Hindlimb muscle (tissue), 1 donor: ENCODE data around the gene NR6A1. TPM values are rescaled to one million over a fixed set of nuclear protein-coding genes. Genes with fewer than 3 reads are reported as not detected.

Experiments
- DNase-seq: peaks from one replicate; pipeline ENCODE4 v3.0.0-alpha.2; 2013
- polyA plus RNA-seq: library from polyadenylated mRNA; unstranded; fragments of 120-200 nt; gene quantifications from one replicate; pipeline ENCODE4 v1.2.1, GENCODE V29; 2013; ENCODE audit not compliant: insufficient read length

The NR6A1 gene
- polyA plus RNA-seq, 1 donor = 0.68 TPM

DNA sequence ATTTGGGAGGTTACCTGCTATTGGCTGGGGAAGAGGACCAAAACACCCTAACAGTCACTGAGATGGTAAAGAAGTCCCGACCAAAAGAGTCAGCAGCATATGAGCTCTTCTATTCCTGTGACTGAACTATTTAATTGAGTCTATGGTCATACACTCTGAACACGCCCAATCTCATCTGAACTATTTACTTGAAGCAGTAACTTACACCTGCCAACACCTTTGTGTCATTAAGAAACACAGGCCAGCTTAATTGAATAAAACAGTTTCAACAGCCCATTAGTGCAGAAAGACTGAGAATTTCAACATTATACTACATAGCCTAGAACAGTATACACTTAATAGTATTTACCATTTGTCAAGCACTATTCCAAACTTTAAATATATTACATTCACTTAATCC is 47.8 kb downstream of the NR6A1 start:
- DNase-seq = no peak

DNA sequence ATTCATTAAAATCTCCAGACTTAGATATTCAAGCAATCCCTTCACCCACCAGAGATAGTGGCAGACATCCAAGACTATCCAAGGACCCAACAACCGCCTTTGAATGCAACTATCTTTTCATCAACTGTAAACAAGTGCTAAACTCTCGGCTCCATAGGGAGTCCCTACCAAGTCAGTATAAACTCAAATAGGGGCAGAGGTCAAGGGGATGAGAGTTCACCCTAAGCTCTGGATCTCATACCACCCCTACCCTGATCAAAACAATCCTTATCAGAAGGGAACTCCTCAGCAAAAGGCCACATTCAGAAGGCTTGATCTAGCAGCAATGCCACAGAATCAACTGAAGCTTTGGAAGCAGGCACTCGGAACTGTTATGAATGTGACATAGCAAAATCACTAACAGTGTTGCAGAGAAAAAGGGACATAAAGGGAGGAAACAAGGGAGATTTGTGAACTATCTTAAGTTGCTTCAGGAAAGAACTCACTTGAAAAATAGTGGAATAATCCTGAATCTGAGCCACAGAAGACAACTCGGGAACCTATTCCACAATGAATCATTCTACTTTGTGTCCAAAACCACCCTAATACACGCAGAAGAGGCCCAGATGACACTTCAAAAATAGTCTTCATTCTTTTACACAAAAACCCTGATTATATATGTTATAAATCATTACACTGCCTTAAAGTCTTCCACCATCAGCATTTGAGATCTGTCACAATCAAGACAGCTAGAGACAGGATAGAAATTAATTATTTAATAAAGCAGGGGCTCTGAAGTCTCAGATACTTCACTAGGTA is 49.8 kb downstream of the NR6A1 start:
- no peak for DNase-seq

DNA sequence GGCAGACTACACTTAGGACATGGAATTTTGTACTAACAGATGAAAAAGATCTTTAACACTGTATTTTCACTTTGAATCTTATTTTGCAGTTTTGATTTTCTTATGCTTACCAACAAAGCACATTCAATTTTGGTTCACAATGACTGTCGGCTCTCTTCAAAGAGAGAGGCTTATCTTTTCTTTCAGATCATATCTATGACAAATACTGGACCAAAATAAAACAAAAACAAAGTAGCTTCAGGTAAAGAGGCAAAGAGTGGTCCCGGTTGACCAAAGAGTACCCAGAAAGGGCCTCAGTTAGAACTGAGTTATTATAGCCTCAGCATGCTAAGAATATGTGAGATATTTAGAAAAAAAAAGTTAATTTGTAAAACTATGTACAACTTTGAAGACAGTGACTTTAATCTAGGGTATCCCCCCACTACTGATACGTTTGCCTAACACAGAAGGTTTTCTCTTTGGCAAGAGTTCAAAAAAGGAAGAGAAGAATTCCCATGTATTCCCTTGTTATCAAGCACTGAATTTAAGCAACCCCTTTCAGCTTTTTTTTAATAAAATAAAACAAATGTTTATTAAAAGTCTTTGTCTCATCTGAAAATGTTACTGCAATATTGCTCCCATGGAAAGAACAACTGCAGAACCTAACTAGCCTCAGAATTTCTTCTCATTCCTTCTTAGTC is 50.5 kb downstream of the NR6A1 start:
- DNase-seq = no peak

DNA sequence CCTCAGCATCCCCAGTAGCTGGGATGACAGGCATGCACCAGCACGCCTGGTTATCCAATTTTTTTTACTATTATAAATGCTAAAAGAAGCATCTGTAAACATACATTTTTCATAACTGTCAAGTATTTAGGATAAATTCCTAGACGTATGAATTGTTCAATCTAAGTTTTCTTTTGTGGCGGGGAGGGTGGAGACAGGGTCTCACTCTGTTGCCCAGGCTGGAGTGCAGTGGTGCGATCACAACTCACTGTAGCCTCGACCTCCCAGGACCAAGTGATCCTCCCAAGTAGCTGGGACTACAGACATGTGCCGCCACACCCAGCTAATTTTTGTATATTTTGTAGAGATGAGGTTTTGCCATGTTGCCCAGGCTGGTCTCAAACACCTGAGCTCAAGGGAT is 52.2 kb downstream of the NR6A1 start:
- DNase-seq = no peak

DNA sequence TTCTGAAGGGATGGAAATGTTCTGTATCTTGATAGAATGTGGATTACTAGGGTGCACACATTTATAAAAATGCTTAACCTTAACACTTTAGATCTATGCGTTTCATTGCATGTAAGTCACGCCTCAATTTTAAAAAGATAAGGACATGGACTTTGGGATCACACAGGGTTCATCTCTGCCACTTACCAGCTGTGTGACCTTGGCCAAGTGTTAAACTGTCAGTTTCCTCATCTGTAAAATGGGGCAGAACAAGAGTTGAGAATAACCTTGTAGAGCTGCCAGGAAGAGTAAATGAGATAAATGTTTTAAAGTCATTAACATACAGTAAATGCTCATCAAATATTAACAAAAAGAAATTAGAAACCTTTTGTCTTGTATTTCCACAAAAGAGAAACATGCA is 53.5 kb downstream of the NR6A1 start:
- no peak for DNase-seq

DNA sequence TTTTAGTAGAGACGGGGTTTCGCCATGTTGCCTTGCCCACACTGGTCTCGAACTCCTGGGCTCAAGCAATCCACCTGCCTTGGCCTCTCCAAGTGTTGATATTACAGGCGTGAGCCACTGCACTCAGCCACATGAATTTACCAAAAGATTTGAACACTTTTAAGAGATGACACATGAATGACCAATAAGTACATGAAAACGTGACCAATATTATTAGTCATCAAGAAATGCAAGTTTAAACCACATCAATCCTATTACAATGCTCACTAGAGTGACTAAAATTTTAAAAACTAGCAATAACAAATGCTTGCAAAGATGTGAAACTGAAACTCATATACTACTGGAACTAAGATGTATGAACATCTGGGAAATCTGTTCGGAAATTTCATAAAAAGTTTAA is 54.3 kb downstream of the NR6A1 start:
- no peak for DNase-seq

DNA sequence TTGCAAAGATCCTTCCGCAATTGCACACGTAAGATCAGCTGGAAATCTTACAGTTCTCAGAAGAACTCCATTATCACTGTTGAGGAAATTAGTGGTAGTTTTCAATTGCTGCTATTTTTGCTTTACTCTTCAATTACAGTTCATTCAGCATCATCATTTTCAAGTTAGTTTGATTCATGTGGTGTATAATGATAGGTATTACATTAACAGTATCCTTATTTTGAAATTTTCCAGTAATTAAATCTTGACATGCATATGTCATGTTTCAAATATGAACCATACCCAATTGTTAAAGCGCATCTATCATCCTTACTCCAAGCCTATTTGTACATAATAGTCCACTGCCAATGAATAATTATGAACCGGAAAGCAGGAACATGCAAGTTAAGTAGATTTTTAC is 60.3 kb downstream of the NR6A1 start:
- DNase-seq = no peak

DNA sequence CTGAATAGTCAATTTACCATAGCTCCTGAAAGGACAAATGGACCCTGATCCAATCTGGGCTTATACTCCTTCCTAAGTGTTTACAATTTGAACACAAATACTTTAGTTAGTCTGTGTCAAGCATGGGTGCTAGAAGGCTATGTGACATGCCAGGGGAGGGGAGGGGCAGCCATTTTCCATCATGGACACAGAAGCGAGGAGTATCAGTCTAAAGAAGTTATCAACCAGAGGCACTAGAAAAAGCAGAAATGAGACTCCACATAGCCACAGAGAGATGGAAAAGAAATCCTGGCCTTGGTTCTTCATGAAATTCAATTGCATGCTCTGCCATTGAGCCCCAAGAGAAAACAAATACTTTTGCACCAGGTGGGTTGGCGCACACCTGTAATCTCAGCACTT is 61.8 kb downstream of the NR6A1 start:
- no peak for DNase-seq

DNA sequence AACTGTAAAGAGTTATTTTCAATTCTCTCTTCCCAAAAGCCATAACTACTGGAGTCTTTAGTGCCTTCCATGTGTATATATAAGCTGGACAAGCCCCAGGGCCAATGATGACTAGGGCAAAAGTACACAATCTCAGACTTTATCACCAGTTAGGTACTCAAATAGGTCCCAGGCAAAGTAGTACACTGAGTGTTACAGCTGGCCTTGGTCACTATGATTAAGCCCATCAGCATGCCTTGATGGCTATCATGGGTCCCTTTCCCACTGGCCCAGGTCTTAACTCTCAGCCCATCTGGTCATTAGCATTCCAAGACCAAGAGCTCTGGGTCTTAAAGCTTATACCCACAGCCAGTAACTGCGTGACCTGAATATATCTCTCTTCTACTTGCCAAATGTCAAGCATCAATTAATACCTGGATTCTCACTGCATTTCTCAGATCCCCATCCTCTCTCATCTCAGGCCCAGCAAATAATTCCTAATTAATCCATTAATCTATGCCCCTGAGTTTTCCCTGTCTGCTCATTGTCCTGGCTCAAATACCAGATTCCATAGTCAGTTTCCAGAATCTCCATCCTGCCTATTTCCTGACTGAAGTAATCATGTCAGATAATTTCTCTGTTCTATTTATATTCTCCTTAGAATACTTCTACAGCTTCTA is 62.3 kb downstream of the NR6A1 start:
- no peak for DNase-seq

DNA sequence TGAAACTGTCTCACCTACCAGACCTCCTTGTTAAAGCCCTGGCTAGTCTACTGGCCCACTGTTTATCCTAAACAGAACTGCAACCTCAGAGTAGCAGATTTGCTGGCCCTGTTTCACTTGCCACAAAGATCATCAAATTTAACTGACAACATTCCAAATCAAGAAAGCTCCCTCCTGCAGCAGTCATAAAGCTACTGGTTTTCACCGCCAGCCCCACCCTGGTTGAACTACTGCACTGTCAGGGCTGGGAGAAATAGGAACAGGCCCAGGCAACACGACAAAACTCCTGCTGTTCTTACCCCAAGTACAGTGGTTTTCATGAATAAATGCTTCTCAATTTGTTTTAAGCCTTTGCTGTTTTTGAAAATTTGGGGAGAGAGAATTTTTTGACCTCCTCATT is 63.0 kb downstream of the NR6A1 start:
- no peak for DNase-seq

DNA sequence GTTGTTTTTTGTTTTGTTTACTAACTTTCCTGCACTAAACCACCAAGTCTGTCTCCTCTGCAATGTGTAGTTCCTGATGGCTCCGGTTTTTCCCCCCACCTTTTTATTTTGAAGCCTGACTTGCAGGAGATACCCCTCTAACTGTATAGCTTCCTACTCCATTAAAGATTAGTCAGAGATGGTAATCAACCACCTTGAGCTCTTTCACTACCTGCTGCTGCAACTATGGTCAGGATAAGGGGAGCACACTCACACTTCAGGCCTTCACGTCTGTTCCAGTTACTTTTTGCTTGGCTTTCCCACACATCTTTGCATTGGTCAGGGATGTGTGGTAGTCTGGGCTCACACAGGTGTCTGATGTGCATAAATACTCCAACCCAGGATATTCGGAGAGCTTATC is 63.4 kb downstream of the NR6A1 start:
- no peak for DNase-seq

DNA sequence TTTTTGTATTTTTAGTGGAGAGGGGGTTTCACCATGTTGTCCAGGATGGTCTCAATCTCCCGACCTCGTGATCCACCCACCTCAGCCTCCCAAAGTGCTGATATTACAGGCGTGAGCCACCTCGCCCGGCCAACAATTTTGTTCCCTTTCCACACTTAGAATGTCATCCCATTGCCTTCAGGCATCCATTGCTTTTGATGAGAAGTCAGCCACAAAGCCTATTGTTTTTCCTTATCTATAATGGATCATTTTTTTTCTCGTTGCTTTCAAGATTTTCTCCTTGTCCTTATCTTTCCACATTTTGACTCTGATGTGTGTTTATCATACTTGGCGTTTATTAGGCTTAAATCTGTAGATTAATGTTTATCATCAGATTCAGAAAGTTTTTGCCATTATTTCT is 64.4 kb downstream of the NR6A1 start:
- no peak for DNase-seq

DNA sequence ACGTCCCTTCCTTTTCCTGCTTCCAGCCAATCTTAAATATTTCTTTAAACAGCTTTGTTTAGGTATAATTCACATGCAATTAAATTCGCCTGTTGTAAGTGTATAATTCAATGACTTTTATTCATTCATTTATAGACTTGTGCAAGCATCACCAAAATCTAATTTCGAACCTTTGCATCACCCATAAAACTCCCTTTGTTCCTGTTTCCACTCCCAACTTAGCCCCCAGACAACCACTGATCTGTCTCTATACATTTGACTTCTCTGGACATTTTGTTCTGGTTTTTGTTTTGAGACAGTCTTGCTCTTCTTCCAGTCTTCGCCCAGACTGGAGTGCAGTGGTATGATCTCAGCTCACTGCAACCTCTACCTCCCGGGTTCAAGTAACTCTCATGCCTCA is 71.5 kb downstream of the NR6A1 start:
- DNase-seq = no peak

DNA sequence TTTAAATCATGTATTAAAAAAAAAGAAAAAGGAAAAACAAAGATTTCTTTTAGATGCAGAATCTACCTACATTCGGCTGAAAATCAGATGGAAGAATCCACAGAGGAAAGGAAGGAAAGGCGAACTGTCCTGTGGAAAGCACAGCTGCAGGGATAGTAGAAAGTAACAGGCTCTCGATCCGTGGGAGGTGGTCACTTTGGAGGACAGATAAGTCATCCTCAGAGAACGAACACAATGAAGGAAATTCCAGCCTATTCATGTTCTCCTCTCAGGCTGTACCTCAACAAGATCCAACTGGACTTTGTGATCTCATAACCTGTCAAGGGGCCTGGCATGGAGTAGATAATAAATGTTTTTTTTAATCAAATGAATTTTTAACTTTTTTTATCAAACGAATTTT is 72.8 kb downstream of the NR6A1 start:
- no peak for DNase-seq

DNA sequence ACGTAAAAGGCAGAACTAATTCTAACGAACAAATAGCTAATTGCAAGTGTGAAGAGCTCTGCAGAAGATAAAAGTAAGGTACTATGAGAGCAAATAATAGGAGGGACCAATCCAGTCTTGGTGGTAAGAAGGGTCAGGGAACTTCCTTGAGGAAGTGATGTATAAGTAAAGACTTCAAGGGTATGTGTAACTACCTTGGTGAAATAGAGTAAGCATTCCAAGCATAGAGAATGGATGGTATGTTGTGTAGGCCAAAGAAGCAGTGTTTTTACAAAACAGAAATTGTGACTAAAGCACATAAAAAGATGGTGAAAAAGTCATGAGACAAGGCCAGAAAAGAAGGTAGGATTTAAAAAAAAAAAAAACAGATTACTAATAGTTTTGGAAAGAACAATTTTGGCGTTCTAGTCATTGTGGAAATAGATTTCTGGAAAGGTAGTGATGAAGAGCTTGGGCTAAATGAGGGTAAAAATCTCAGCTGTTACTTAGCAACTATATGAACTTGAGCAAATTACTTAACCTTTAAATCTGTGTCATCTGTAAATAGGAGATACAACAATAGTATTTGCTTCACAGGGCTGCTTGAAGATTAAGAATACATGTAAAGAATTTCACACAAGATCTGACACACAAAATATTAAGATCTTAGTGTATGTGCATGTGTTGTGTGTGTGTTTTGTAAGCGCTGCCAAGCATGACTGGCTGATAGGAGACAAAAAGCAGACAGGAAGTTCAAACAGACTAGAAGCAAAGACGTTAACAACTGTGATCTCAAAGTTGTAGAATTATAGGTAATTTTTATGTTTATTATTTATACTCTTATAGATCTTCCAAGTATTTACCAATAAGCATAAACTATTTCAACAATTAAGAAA is 73.5 kb downstream of the NR6A1 start:
- no peak for DNase-seq

DNA sequence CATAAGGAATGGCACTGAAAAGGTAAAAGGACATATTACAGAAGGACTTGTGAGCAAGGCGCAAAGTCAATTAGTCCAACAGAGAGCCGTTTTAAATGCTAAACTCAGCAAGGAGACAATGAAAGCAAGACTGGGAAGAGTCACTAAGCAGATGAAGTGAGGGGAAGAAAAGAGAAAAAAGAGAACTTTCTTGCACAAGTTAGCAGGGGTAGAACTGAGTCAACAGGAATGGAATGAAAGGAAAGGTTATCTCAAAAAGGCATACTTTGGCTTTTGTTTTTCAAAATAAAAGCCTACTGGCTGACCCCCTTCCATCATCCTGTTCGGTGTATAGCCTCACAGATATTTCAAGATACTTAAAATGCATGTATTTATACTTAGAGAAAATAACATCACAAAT is 75.0 kb downstream of the NR6A1 start:
- no peak for DNase-seq

DNA sequence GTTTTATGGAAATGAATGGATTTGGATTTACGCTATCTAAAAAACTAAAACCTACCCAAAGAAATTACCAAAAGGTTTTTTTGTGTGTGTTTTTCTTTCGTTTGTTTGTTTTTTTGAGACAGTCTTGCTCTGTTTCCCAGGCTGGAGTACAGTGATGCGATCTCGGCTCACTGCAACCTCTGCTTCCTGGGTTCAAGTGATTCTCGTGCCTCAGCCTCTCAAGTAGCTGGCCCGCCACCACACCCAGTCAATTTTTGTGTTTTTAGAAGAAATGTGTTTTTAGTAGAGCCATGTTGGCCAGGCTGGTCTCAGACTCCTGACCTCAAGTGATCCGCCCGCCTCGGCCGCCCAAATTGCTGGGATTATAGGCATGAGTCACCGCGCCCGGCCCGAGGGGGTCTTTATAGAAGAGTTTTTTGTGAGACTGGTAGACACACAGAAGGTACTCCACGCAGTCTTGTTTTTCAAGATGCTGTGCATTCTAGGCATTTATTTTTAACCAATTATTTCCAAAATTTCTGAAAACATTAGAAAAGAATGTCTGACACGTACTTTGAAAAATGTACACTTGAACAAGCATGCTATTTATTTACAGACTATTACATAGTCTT is 75.7 kb downstream of the NR6A1 start:
- no peak for DNase-seq

DNA sequence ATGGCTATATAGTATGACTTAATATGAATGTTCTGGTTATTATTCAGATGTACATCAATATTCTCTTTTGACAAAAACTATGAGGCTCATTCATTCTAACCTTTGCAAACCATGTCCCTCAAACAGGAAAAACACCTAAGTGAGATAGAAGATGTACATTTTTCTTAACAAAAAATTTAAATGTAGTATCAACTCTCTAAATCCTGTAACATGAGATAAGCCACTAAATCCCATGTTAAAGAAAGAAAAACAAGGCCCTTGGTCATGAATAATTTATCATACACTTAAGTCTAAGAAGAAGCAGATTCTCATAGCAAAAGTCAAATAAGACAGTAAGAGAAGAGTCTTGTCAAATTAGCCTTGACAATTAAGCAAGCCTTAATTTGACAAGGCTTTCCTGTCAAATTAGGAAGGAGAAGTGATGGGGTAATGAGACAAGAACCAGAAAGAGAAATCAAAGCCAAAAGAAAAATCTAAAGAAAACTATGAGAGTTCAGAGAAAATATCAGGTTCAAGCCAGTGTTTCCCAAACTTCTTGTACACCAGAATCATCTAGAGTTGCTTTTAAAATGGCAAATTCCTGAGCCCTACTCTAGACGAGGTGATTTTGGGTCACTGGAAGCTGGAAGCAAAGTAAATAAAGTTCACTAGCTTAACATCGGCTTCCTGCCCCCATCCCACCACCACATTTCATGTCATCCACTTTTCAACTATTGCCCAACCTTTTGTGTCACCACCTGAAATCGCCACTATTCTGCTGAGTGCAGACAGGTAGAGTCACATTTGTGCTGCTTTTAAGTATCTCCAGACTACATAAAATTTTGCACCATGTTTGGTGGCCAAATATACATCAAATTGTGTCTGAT is 76.5 kb downstream of the NR6A1 start:
- no peak for DNase-seq

DNA sequence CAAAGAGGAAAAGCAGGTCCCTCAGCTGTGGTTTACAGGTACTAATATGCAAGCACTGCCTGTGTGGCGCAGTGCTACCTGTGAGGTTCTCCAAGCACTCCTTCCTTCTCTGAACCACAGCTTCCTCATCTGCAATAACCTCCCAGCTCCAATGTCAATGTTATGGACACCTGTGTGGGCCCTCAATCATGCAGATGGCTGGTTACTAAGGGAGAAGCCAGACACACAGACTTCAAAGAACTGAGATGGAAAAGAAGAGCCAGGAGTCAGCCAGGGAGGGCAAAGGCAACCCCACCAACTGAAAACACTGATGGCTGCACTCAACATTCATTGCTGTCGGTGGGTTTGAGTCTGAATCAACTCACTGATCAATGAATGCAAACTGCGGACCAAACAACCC is 77.7 kb downstream of the NR6A1 start:
- DNase-seq = no peak

DNA sequence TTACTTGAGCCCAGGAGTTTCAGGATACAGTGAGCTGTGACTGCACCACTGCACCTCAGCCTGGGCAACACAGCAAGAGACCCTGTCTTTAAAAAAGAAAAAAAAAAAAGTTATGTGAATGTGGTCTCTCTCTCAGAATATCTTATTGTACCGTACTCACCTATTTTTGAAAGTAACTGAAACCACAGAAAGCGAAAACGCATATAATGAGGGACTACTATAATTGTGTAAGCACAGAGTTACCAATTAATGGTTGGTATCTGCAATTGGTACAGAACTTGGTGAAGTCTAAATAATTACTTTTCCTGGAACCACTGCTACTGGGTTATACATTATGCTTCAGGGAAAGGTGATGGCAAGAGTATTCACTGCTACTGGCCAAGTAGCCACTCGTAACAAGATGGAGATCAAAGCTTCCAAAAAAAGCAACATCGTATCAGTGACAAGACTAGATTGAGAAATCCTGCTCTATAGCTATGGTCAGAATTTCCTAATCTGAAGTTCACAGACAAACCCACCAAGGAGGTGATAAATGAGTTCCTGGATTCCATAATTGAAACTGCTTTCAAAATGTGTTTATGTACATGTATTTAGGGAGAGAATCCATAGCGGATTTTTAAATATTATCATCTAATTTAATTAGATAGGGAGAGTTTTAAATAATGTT is 82.7 kb downstream of the NR6A1 start:
- no peak for DNase-seq

DNA sequence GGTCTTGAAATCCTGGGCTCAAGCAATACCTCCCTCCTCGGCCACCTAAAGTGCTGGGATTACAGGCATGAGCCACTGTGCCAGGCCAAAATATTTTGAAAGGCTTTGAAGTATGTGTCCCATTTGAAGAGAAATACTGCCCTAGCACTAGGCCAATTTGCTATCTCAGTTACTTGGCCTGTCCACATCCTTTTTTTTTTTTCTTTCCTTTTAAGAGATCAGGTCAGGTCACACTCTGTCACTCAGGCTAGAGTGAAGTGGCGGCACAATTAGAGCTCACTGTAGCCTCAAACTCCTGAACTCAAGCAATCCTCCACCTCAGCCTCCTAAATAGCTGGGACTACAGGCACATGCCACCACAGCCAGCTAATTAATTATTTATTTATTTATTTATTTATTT is 84.2 kb downstream of the NR6A1 start:
- DNase-seq = no peak
